ENCODE results near the gene VMAC.
"Not testable (repeated sequence)": the region's sequence is repeated elsewhere in the genome, so short reads cannot be mapped to it uniquely, and the experiment has no call there.

- not testable (repeated sequence) for TF ChIP-seq CTCF (IDR thresholded peaks at IDR 0.05); FOSL2 (IDR thresholded peaks at IDR 0.05); FOSL2 (CRISPR knock-in tag; IDR thresholded peaks at IDR 0.05); JUNB (IDR thresholded peaks at IDR 0.05); RNF2 (IDR thresholded peaks at IDR 0.05; ENCODE audit: borderline replicate concordance, low read depth); GATA3 (IDR thresholded peaks at IDR 0.05; ENCODE audit: borderline replicate concordance); POLR2A (IDR thresholded peaks at IDR 0.05; ENCODE audit: low read length); MAZ (IDR thresholded peaks at IDR 0.05; ENCODE audit: borderline replicate concordance, low read depth, low read length); PHF8 (IDR thresholded peaks at IDR 0.05; ENCODE audit: borderline replicate concordance, low read depth); JUN (IDR thresholded peaks at IDR 0.05); USF2 (IDR thresholded peaks at IDR 0.05); KDM1A (IDR thresholded peaks at IDR 0.05; ENCODE audit: low read depth); FOSB (CRISPR knock-in tag; IDR thresholded peaks at IDR 0.05); REST (IDR thresholded peaks at IDR 0.05)
Observed at GRCh38 chr19:5855151-5855550, 49.5 kb upstream of the VMAC start.
